Common myeloid progenitor, CD34-positive (primary cell): ENCODE measurements around the gene TYW1B.
"Not testable (repeated sequence)": the region's sequence is repeated elsewhere in the genome, so short reads cannot be mapped to it uniquely, and the experiment has no call there.

ENCODE experiments used
- CTCF ChIA-PET: fragments of 350-600 bp; sonication (Branson Sonifier 250); formaldehyde crosslinking; loops from one replicate; lab custom pipeline; 2021; ENCODE audit warnings: antibody characterized with exemption; lab: Charles Lee
- POLR2A ChIA-PET: fragments of 350-600 bp; sonication (Branson Sonifier 250); formaldehyde crosslinking; loops from one replicate; lab custom pipeline; 2021; ENCODE audit warnings: antibody characterized with exemption; lab: Charles Lee
- DNase-seq, 3 donors: peaks; one replicate each; pipeline versions ENCODE4 v3.0.0 to v3.0.0-alpha.2; 2013
- H3K27ac ChIP-seq, 2 experiments: 1 replicate in 1 of 2; 2 replicates in 1 of 2; pipeline ENCODE4 v1.7.0; 2013; ENCODE audit warnings: inconsistent platforms in 2 of 2, low read length in 2 of 2, mild to moderate bottlenecking in 2 of 2, low read depth in 1 of 2, moderate library complexity in 1 of 2; ENCODE audit not compliant: severe bottlenecking in 2 of 2, insufficient read depth in 1 of 2, poor library complexity in 1 of 2
- H3K27me3 ChIP-seq, 5 experiments: replicated peaks in 2 of 5; 1 replicate in 3 of 5; 2 replicates in 2 of 5; pipeline versions ENCODE4 v1.6.1 to v1.7.0; 2013; ENCODE audit warnings: low read length in 4 of 5, mild to moderate bottlenecking in 2 of 5, moderate library complexity in 2 of 5, inconsistent platforms in 1 of 5; ENCODE audit not compliant: insufficient read depth in 5 of 5, control insufficient read depth in 4 of 5
- H3K36me3 ChIP-seq, 4 experiments: 1 replicate in 2 of 4; 2 replicates in 2 of 4; pipeline versions ENCODE4 v1.6.1 to v1.7.0; 2013; ENCODE audit warnings: low read length in 3 of 4, control low read depth in 1 of 4, mild to moderate bottlenecking in 1 of 4; ENCODE audit not compliant: control insufficient read depth in 4 of 4, insufficient read depth in 4 of 4
- H3K4me1 ChIP-seq, 4 experiments: 1 replicate in 3 of 4; 2 replicates in 1 of 4; pipeline versions ENCODE4 v1.6.1 to v1.7.1; 2013; ENCODE audit warnings: low read length in 3 of 4, mild to moderate bottlenecking in 3 of 4, control low read depth in 1 of 4, inconsistent platforms in 1 of 4, moderate library complexity in 1 of 4; ENCODE audit not compliant: control insufficient read depth in 4 of 4, insufficient read depth in 4 of 4; ENCODE audit errors: control extremely low read depth in 1 of 4
- H3K4me3 ChIP-seq, 7 experiments: 1 replicate in 4 of 7; 2 replicates in 3 of 7; pipeline versions ENCODE4 v1.5.1 to v1.7.0; 2013; ENCODE audit warnings: mild to moderate bottlenecking in 7 of 7, low read length in 6 of 7, moderate library complexity in 6 of 7, inconsistent platforms in 2 of 7, low read depth in 2 of 7, control low read depth in 1 of 7; ENCODE audit not compliant: insufficient read depth in 4 of 7, control insufficient read depth in 1 of 7; ENCODE audit errors: extremely low read depth in 1 of 7
- H3K9me3 ChIP-seq, 5 experiments: 1 replicate in 4 of 5; 2 replicates in 1 of 5; pipeline versions ENCODE4 v1.6.1 to v1.7.1; 2013; ENCODE audit warnings: low read length in 4 of 5, mild to moderate bottlenecking in 2 of 5, inconsistent platforms in 1 of 5, low read depth in 1 of 5, moderate library complexity in 1 of 5; ENCODE audit not compliant: control insufficient read depth in 4 of 5, insufficient read depth in 2 of 5; ENCODE audit errors: control extremely low read depth in 1 of 5
- WGBS: methylation state at CpG from one replicate; pipeline ENCODE4 v1.1.5; 2013; ENCODE audit not compliant: insufficient coverage; 5-methylcytosine and 5-hydroxymethylcytosine counted together

Gene TYW1B

DNA sequence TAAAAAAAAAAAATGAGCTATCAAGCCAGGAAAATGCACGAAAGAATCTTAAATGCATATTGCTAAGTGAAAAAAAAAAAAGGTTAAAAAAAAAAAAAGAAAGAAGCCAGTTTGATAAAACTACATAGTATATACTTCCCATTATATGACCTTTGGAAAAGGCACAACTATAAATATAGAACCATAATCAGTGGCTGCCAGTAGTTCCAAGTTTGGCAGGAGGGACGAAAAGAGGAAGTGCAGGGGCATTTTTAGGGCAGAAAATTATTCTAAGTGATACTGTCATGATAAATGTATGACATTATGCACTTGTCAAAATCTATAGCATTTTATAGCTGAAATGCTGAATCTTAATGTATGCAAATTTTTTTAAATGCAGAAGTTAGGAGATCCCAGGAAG is 226.3 kb downstream of the TYW1B start:
- H3K4me1 ChIP-seq, H3K27ac ChIP-seq, H3K9me3 ChIP-seq, CTCF ChIA-PET, H3K36me3 ChIP-seq, H3K27me3 ChIP-seq, H3K4me3 ChIP-seq, POLR2A ChIA-PET: not testable (repeated sequence)
- WGBS, result no CpG with 5 or more reads among the region's 2 CpGs
- peak in 2 of 3 donors; percentile 3 to 39 for DNase-seq

DNA sequence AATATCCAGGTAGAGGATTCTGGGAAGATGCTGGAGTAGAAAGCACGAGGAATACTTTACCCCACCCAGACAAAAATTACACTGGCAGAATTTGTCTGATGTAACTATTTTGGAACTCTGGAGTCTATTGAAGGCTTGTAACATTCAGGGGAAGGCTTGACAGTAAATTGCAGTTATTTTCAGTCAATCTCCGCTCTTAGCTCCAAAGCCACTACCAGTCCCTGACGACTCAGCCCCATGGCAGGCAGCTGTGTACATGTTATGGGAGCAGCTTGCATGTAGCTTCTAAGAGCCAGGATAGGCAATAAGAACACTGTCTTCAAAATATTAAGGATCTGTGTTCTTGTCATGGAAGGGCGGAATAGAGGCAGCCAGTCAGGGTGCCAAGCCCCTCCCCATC is 238.0 kb downstream of the TYW1B start:
- DNase-seq, H3K27me3 ChIP-seq, H3K27ac ChIP-seq, POLR2A ChIA-PET, H3K4me3 ChIP-seq, H3K4me1 ChIP-seq, H3K36me3 ChIP-seq, CTCF ChIA-PET, H3K9me3 ChIP-seq: not testable (repeated sequence)
- WGBS, result 100% methylated on average over 1 of the region's 4 CpGs

GRCh38 chr7:72587267-72587666 is 240.7 kb downstream of the TYW1B start:
- H3K4me3 ChIP-seq, H3K36me3 ChIP-seq, CTCF ChIA-PET, POLR2A ChIA-PET, H3K9me3 ChIP-seq, H3K27ac ChIP-seq, DNase-seq, H3K27me3 ChIP-seq, H3K4me1 ChIP-seq: not testable (repeated sequence)
- 100% methylated on average over 2 of the region's 3 CpGs for WGBS

- WGBS, result 100% methylated on average over 6 of the region's 8 CpGs
These were observed 243.4 kb downstream of the TYW1B start for GRCh38 chr7:72584576-72584975.

DNA sequence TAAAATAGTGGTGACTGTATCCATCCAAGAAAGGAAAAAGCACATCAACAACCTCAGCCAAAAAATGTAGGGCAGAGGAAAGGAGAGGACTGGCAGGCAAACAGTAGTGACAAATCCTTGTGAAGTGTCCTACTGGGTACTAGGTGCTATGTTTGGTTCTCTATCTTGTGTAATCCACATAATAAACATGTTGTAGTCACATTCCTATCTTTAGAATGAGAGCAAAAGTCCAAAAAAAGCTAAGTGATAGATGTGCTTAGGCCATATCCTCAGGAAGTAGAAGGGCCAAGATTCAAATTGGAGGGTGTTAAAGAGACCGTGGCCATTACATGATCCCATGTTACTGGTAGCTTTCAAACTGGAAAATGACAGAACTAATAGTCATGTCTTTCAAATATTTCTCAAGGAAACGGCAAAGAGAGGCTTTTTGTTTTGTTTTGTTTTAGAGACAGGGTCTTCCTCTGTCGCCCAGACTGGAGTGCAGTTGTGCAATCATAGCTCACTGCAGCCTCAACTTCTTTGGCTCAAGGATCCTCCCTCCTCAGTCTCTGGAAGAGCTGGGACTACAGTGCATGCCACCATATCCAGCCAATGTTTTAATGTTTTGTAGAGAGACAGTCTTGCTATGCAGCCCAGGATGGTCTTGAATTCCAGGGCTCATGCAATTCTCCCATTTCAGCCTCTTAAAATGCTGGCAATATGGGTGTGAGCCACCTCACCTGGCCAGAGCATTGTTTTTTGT is 244.2 kb downstream of the TYW1B start:
- H3K27me3 ChIP-seq, H3K9me3 ChIP-seq, H3K36me3 ChIP-seq, H3K4me3 ChIP-seq, H3K4me1 ChIP-seq, DNase-seq, CTCF ChIA-PET, H3K27ac ChIP-seq, POLR2A ChIA-PET: not testable (repeated sequence)
- WGBS, result 100% methylated on average over 2 of the region's 3 CpGs

More at GRCh38 chr7:72584576-72584975, 243.4 kb downstream of the TYW1B start:
- H3K27me3 ChIP-seq, H3K4me3 ChIP-seq, H3K9me3 ChIP-seq, POLR2A ChIA-PET, H3K4me1 ChIP-seq, H3K36me3 ChIP-seq, DNase-seq, H3K27ac ChIP-seq, CTCF ChIA-PET: not testable (repeated sequence)

GRCh38 chr7:72580142-72580770 is 247.7 kb downstream of the TYW1B start:
- POLR2A ChIA-PET, H3K9me3 ChIP-seq, H3K36me3 ChIP-seq, H3K27ac ChIP-seq, CTCF ChIA-PET, H3K4me1 ChIP-seq, DNase-seq, H3K4me3 ChIP-seq, H3K27me3 ChIP-seq: not testable (repeated sequence)
- whole genome bisulfite sequencing, result no CpG with 5 or more reads among the region's 9 CpGs

- Histone ChIP-seq H3K27me3 (no peaks in the 10 kb centered on the region), H3K9me3 (no peaks in the 10 kb centered on the region), H3K27ac (no peak overlapping the region), H3K4me3 (no peak overlapping the region), H3K4me1 (no peaks in the 10 kb centered on the region), H3K36me3 (peaks cover 0 to 2% (median 0%) of the 10 kb centered on the region in 4 experiments)
- POLR2A ChIA-PET, result no interaction called here
- no CpG with 5 or more reads among the region's 2 CpGs for WGBS
- no peak for DNase-seq
- CTCF ChIA-PET, result interaction anchor here (0.7 kb wide), 1 partner anchor 835 kb away, joined by 3 read pairs; no protein-coding TSS in a partner anchor
These were observed 250.9 kb downstream of the TYW1B start for GRCh38 chr7:72577107-72577506.
